IPS-11a (cell line): ENCODE data around the gene PTPRA.
A peak's percentile ranks its signal among the peaks of the same experiment; 100 is the strongest.

Source experiments
- H3K4me3 ChIP-seq: one replicate; pipeline ENCODE4 v1.5.1; 2013; ENCODE audit warnings: low read depth, low read length, control low read depth

Gene PTPRA

DNA sequence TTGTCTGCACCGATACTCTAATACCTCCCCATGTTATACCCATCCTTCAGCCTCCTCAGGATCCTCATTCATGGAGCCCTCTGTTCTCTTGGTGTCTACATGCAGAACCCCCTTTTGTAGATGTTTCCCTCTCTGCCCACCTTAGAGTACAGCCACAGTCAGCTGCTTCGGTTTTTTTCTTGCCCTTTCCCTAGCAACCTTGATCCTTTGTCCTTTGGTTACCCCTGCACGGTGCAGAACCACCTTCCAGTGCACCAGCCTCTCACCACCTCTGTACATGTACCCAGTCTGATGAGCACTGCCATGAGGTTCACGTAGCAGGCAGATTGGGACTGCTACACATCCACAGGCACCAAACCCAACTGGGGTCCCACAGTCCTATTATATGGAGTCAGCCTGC, 25.5 kb upstream of the PTPRA start:
- H3K4me3 ChIP-seq, result no peak overlapping the region

DNA sequence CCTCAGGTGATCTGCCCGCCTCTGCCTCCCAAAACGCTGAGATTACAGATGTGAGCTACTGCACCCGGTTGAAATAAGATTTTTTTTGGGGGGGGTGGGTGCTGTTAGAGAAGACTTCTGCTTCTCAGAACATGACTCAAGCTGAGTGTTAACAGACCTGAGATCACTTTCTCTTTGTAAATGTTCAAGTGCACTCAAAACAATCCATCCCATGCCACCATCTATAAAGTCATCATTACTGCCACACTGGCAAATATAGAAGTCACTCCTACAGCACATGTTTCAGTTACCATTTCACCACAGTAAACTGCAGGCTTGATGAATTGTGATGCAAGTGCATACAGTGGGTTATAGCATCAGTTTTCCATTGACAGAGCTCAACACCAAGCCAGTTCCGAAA, 23.8 kb upstream of the PTPRA start:
- H3K4me3 ChIP-seq, result no peak overlapping the region

DNA sequence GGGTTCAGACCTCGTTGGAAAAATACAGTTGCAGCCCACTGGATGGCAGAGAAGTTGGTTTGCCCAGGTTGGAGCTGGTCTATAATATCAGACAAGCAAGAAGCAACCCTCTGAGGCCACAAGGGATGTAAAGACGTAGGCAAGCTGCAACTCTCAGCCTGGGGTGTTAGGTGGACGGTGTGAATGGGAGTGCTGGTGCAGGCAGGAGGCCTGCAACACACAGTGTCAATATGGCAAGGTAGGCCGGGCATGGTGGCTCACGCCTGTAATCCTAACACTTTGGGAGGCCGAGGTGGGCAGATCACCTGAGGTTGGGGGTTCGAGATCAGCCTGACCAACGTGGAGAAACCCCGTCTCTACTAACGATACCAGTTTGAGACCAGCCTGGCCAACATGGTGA, 22.2 kb upstream of the PTPRA start:
- no peak overlapping the region for H3K4me3 ChIP-seq

DNA sequence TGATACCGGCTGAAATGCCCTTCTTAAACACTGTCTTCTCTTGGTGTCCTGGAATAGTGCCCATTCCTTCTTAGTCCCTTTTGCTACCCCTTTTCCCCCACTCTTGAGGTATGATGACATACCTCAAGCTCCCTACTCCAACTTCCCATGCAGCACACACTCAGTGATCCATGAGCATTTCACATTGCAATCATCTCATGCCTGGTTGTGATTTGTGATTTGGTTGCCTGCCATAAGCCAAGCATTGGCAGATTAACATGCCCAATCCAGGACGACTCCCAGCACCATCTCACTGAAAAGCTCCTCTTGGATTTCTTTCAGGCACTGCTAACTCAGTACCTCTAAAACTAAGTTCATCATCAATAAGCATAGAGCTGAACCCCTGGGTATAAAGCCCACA, 14.7 kb upstream of the PTPRA start:
- H3K4me3 ChIP-seq, result no peak overlapping the region

DNA sequence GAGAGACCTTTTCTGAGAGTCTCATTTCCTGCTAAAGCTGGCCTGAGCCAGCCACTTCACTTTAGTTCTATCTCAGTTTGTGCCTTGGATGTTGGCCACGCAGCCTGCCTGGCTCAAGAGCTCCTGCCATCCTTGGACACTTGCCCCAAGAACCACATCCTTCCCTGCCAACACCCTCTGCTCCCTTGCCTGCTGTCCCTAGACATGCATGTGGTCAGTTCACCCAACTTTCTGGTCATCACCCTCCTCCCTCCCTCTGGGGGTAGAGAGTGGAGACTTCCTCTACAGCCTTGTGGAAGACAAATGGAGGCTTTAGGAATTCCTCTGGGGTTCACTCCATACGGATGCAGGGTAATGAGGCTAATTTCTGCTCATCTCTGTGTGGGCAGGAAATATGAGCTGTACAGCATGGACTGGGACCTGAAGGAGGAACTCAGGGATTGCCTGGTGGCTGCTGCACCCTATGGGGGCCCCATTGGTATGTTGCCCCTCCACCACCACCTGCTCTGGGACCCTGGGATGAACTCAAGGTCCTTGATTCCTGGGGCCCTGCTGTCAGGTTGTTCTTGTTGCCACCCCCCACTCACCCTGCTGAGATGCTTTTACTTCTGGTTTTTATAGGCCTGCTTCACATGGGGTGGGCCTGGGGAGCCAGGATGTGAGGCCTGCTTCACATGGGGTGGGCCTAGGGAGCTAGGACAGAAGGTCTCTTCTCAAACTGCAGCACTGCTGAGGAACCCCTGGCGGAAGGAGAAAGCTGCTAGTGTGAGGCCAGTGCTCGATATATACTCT, 13.8 kb upstream of the PTPRA start:
- no peak overlapping the region for H3K4me3 ChIP-seq

DNA sequence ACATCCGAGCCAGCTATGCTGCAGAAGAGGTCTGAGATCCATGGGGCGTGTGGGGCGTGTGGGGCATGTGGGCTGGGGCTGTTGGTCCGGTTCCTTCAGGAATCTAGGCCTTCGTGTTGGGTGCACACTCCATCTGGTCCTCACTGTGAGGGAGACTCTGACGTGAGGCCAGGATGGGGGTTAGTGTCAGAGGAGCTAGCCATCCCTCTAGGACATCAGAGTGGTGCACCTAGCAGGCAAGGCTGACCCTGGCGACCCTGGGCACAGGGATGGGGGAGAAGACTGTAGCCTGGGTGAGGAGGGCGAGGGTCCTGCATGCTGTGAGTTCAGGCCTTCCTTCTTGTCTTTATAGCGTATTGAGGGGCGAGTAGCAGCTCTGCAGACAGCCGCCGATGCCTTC, 8.7 kb upstream of the PTPRA start:
- no peak overlapping the region for H3K4me3 ChIP-seq

DNA sequence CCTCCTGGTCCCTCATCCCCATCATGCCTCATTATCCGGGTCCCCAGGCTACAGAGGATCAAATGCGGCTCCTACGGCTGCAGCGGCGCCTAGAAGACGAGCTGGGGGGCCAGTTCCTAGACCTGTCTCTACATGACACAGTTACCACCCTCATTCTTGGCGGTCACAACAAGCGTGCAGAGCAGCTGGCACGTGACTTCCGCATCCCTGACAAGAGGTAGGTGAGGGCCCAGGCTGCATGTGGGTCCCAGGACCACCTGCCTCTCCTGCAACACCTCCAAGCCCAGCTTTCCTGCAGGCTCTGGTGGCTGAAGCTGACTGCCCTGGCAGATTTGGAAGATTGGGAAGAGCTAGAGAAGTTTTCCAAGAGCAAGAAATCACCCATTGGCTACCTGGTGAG, 8.2 kb upstream of the PTPRA start:
- no peak overlapping the region for H3K4me3 ChIP-seq

DNA sequence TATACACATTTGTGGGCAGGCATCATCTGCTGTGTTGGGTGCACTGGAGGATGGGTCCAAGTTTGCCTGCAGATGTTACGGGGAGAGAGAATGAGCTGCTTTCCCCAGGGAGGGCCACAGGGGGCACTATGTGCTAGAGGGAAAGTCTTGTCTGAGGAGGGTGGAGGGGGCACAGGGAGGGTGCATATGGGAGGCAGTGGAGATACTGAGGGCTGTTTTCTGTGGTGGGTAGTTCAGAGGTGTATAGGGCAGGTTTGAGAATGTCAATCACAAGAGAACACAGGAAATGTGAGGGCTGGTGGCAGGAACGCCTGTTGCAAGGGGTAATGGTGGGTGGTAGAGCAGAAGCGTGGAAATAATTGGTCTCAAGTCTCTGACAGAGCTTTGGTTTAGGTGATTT, 7.7 kb upstream of the PTPRA start:
- H3K4me3 ChIP-seq, result no peak overlapping the region

DNA sequence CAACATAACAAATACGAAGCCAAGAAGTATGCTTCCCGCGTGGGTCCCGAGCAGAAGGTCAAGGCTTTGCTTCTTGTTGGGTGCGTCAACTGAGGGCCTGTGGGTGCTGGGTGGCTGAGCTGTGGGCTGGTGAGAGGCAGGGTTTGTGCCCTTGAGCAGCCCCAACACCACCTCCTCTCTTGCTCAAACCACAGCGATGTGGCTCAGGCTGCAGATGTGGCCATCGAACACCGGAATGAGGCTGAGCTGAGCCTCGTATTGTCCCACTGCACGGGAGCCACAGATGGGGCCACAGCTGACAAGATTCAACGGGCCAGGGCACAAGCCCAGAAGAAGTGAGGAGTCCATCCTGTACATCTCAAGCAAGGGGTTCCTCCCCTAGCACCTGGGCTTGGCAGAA, 7.0 kb upstream of the PTPRA start:
- no peak overlapping the region for H3K4me3 ChIP-seq

DNA sequence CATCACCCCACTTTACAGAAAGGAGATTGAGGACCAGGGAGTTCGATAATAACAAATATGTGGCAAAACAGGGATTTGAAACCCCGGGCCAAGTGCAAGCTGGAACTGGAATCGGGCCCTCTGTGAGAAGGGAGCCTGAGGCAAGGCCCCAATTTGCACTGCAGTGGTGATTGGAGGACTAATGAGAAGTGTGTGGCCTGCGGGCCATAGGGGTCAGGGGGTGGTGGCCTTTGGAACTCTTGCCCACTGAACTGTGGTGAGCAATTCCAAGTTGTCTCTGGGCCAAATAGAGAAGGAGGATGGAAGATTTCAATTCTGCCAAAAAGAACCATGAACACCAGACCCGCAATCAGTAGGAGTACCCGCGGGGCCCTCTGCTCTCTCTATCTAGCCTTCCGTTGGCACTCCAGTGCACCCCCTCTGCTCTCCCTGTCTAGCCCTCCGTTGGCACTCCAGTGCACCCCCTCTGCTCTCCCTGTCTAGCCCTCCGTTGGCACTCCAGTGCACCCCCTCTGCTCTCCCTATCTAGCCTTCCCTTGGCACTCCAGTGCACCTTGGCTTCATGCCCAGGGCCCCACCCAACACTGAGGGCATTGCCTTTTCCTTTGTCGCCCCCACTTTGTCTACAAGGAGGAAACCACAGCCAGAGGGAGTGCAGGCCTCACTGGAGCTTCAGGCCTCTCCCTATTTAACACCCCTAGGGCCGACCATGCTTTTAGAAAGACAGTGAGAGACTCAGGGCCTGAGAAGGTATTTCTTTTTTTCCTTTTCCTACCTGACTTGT, 6.0 kb upstream of the PTPRA start:
- no peak overlapping the region for H3K4me3 ChIP-seq

DNA sequence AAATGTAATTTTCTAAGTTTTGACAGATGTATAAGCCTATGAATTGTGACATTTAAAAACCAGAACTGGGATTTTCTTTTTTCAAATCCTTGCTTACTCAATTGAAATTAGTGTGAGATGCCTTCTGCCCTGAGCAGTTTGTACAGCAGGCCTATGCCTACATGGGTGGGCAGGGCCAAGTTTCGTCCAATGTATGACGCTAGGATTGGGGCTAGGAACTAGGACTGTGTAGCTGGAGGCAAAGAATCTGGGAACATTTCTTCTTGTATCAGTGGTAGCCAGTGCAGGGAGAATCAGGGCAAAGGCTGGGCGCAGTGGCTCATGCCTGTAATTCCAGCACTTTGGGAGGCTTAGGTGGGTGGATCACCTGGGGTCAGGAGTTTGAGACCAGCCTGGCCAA, 3.9 kb upstream of the PTPRA start:
- H3K4me3 ChIP-seq, result no peak overlapping the region

DNA sequence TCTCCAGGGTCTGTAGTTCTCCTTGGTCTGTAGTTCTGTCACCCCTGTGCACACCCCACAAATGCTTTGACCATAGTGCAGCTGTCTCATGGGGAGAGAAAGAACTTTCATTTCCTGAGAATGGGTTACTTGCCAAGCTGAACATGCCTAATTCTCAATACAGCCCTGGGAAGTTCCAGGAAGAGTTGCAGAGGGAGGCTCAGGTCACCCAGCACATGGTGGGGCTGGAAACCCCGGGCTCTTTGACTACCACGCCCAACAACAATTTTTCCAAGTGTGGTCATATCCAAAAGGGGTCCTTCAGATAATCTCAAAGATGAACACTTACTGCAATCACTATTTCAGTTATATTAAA, 2.2 kb upstream of the PTPRA start:
- no peak overlapping the region for H3K4me3 ChIP-seq

DNA sequence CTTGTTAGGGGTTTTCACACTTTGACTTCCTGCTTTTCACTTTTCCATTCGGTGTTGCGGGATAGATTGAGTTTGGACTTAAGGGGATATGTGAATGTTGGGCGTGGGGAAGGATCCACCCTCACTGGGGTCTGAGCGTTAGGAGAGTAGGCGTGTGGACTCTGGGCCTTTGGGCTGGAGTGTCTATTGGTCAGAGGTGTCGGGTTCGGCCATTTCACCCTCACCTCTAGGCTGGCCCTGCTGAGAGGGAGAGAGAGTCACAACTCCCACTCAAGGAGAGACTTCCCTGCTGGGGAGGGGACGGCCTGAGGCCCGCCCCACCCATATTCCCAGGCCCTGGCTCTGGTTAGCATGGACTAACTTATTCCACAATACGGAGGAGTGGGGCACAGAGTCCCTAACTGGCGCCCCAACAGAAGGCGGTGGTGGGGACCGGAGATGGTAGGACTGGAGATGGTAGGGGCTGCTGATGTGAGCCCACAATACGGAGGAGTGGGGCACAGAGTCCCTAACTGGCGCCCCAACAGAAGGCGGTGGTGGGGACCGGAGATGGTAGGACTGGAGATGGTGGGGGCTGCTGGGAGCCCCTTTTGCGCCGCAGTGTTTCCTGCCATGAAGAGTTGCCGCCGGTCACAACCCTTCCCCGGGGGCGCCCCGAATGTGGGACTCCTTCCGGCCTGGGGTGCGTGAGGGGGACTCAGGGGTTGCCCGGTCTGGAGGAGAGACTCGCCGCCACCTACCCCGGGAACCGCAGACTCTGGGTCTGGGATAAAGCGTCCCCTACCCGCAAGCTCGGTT, 1.4 kb upstream of the PTPRA start:
- peak overlapping the region; percentile 86 for H3K4me3 ChIP-seq

DNA sequence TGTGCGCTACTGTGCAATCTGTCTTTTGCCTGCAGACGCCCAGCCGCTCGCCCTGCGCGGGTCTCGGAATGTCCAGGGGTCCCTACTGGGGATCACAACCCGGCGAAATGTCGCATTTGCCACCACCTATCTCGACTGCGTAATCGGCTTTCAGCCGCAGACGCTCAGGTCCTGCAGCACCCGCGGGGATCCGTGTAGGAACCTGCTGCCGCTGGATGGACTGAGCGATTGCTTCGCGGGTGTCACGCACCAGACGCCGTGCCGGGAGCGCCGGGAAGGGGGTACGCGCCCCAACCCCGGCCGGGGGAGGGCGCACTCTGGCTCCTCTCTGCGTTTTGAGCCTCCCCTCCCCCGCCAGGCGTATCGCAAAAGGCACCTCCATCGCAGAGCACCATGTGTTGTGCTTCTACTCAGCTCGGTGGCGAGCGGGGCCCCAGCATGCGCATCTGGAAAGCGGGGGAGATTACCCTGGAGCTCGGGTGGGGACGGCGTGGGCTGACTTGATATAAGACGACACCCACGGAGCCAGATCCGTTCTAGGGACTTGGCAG, 747 bp upstream of the PTPRA start:
- peak overlapping the region; percentile 86 for H3K4me3 ChIP-seq

DNA sequence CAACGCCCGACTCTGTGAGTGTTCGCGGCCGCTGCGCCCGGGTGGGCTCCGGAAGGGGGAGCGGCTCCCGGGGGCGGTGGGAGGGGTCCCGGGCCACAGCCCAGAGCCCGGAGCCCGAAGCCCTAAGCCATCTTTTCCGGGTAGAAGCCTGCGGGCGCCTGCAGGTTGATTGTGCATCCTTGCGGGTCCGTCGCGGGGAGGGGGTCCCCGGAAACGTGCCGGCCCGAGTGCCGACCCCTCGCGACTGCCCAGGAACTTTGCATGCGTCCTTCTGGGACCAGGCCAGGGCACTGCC, 413 bp downstream of the PTPRA start:
- peak overlapping the region; percentile 86 for H3K4me3 ChIP-seq

DNA sequence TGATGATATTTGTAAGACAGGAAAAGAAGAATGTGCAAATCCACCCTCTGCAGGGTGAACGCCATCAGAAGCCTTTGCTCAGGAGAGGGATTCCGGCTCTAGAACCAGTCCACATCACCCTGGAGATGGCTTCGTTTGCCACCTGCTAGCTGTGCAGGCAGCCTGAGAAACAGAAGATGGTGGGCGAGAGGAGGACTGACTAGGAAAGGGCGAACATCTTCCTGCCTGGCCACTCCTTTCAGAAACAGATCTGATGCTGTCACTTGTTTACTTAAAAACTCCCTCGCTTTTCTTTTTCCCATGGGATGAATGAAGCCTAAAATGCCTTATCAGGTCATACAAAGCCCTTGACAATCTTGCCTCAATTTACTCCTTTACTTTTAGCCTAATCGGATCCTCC, 1.2 kb downstream of the PTPRA start:
- peak overlapping the region; percentile 86 for H3K4me3 ChIP-seq

DNA sequence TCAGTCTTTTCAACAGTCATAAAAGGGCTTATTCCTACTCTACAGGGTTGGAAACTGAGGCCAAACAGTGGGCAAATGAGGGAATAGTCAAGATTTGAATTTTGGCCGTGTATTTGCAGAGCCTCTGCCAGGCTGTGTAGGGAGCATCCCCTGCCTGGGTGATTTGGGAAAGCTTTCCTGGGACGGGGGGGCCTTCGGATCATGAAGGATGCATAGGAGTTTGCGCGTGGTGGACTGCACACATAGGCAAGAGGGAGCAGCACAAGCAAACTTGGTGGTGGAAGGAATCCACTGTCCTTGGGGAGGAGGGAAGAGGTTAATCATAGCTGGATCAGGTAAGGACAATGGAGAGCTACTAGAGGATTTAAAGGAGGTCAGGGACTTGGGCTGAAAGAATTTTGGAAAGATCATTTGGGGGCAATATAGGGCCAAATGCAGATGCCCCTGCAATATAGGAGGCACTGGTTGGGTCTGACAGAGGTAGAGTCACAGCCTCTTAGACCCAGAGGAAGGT, 2.5 kb downstream of the PTPRA start:
- no peak overlapping the region for H3K4me3 ChIP-seq

DNA sequence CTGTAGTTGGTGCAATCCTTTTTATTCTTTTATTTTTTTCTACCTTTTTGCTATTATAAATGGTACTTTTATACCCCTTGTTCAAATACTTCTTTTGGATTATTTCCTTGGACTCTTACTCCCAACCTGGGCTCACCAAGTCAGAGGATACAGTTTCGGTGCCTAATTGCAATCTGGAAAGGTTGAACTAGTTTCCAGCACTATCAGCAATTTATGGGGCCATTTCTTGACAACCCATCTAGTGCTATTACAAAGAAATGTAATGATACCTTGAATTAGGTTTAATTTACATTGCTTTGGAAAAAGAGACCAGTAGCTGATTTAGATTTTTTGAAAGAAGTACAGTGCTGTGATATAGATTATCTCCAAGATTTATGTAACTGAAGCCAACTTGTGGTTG, 5.2 kb downstream of the PTPRA start:
- no peak overlapping the region for H3K4me3 ChIP-seq

DNA sequence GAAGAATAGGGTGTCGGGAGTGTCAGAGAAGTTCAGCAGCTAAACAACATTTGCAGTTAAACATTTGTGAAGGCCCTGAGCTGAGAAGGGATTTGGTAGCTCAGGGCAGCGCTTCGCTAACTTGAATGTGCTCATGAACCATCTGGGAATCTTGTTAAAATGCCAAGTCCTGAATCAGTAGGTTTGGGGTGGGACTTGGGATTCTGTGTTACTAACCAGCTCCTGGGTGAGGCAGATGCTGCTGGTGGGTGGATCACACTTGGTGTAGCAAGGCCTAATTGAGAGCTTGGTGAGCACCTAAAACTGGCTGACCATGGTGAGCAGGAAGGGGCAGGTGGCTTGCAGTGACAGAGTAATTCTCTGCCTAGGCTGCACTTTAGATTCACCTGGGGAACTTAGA, 5.9 kb downstream of the PTPRA start:
- H3K4me3 ChIP-seq, result no peak overlapping the region

DNA sequence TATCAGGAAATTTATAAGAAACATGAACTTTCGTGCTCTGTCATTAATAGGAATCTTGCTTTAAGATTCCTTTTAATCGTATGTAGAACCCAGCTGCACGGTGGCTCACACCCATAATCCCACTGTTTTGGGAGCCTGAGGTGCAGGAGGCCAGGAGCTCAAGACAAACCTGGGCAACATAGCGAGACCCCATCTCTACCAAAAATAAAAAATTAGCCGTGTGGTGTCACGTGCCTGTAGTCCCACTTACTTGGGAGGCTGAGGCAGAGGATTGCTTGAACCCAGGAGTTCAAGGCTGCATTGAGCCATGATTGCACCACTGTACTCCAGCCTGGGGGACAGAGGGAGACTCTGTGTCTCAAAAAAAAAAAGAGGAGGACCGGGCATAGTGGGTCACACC, 7.4 kb downstream of the PTPRA start:
- H3K4me3 ChIP-seq, result no peak overlapping the region
